PC-9 (cell line): Measurements from ENCODE around the gene UBASH3A. TPM values are rescaled to one million over a fixed set of nuclear protein-coding genes. Genes with fewer than 3 reads are reported as not detected.

Experiments
- BruUV-seq: library from RNA; stranded (reverse); fragments of 400-500 nt; replicated peaks from 2 replicates; lab custom pipeline; 2021; lab: Mats Ljungman, UMichigan
- CTCF ChIA-PET: fragments of 300-600 bp; sonication (Branson Sonifier 250); formaldehyde crosslinking; loops from one replicate; lab custom pipeline; 2022; ENCODE audit warnings: antibody characterized with exemption; lab: Charles Lee
- POLR2A ChIA-PET: fragments of 300-600 bp; sonication (Branson Sonifier 250); formaldehyde crosslinking; loops from one replicate; lab custom pipeline; 2022; ENCODE audit warnings: antibody characterized with exemption; ENCODE audit not compliant: unreplicated experiment; lab: Charles Lee
- DNase-seq, 2 experiments: peaks; one replicate each; pipeline versions ENCODE4 v3.0.0 to v3.0.0-alpha.2; 2015 to 2022; ENCODE audit warnings: mixed read lengths in 1 of 2
- H2AFZ ChIP-seq: fragments of 200-600 bp; sonication (generic); 2 replicates; pipeline ENCODE4 v1.8.1; 2017; ENCODE audit warnings: antibody characterized with exemption
- H3F3A ChIP-seq: fragments of 200-600 bp; sonication (generic); 2 replicates; pipeline ENCODE4 v1.8.1; 2017; ENCODE audit warnings: antibody characterized with exemption, mild to moderate bottlenecking, low read depth; ENCODE audit not compliant: insufficient read depth
- H3K27ac ChIP-seq: fragments of 200-600 bp; sonication (generic); 2 replicates; pipeline ENCODE4 v1.6.1; 2016; ENCODE audit warnings: mixed run types
- H3K27me3 ChIP-seq: fragments of 200-600 bp; sonication (generic); 2 replicates; pipeline ENCODE4 v1.6.1; 2016; ENCODE audit warnings: low read depth, mixed run types; ENCODE audit not compliant: insufficient read depth
- H3K36me3 ChIP-seq: fragments of 200-600 bp; sonication (generic); 2 replicates; pipeline ENCODE4 v1.6.1; 2016; ENCODE audit warnings: low read depth, mixed run types
- H3K4me1 ChIP-seq: fragments of 200-600 bp; sonication (generic); replicated peaks from 2 replicates; pipeline ENCODE4 v1.6.1; 2016; ENCODE audit warnings: mixed run types; ENCODE audit not compliant: insufficient read depth
- H3K4me2 ChIP-seq: fragments of 200-600 bp; sonication (generic); 2 replicates; pipeline ENCODE4 v1.6.1; 2017; ENCODE audit warnings: mixed run types
- H3K4me3 ChIP-seq: fragments of 200-600 bp; sonication (generic); 2 replicates; pipeline ENCODE4 v1.6.1; 2016; ENCODE audit warnings: mixed run types
- H3K79me2 ChIP-seq: fragments of 200-600 bp; sonication (generic); 2 replicates; pipeline ENCODE4 v1.6.1; 2017; ENCODE audit warnings: low read depth, mixed run types
- H3K9me2 ChIP-seq: fragments of 200-600 bp; sonication (generic); 2 replicates; pipeline ENCODE4 v1.8.1; 2017; ENCODE audit warnings: mild to moderate bottlenecking; ENCODE audit not compliant: insufficient read depth
- H3K9me3 ChIP-seq: fragments of 200-600 bp; sonication (generic); 2 replicates; pipeline ENCODE4 v1.8.1; 2016; ENCODE audit warnings: low read depth; ENCODE audit not compliant: insufficient read depth
- H4K20me1 ChIP-seq: fragments of 200-600 bp; sonication (generic); 2 replicates; pipeline ENCODE4 v1.8.1; 2017; ENCODE audit not compliant: insufficient read depth
- CTCF ChIP-seq: fragments of 200-600 bp; sonication (generic); conservative IDR thresholded peaks from 2 replicates; pipeline ENCODE4 v1.6.1; 2017; ENCODE audit warnings: mixed run types, antibody characterized with exemption, mild to moderate bottlenecking, moderate library complexity
- EZH2 ChIP-seq: fragments of 200-600 bp; sonication (generic); IDR thresholded peaks from 2 replicates; pipeline ENCODE4 v1.8.0; 2017; ENCODE audit warnings: antibody characterized with exemption, low read depth
- intact Hi-C: fragments of 100-400 bp; cut with micrococcal nuclease; formaldehyde crosslinking; loops from one replicate; pipeline ENCODE4 v1.10.0; 2022; ENCODE audit not compliant: unreplicated experiment
- total RNA-seq: library from RNA; stranded (reverse); gene quantifications from 2 replicates; pipeline ENCODE4 v1.2.3, GENCODE V29; 2021

Gene UBASH3A
- total RNA-seq, 1 experiment from 2014 or later = not detected

GRCh38 chr21:42377211-42377950, 26.3 kb upstream of the UBASH3A start:
- Histone ChIP-seq H2AFZ (no peak overlapping the region), H3K27me3 (no peaks in the 10 kb centered on the region), H4K20me1 (no peaks in the 10 kb centered on the region), H3K9me2 (no peaks in the 10 kb centered on the region), H3K9me3 (no peaks in the 10 kb centered on the region), H3K79me2 (no peaks in the 10 kb centered on the region), H3K4me1 (no peaks in the 10 kb centered on the region), H3K36me3 (no peaks in the 10 kb centered on the region), H3K4me3 (no peak overlapping the region), H3F3A (no peaks in the 10 kb centered on the region), H3K27ac (no peak overlapping the region), H3K4me2 (no peak overlapping the region)
- ChIA-PET POLR2A (no interaction called here), CTCF (no interaction called here)
- no peak for DNase-seq
- no TSS peak for BruUV-seq
- TF ChIP-seq EZH2 (no peak), CTCF (no peak)
- intact Hi-C loops = no loop called here

DNA sequence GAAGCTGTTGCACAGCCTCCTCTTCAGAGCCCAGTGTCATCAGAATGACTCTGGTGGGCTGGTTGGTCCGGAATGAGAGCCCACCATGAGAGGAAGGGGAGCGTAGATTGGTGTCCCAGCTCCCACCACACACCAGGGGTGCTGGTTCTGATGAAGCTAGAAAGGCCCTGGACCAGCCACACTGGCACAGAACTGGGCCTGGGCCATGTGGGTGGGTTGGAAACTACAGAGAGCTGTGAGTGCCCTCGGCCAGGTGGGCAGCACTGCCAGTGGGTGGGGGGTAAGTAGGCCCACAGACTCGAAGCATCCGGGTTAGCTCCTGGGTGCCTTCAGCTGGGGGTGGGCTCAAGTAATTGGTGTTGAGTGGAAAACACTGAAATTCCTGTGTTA, 25.8 kb upstream of the UBASH3A start:
- Histone ChIP-seq H3K9me3 (no peaks in the 10 kb centered on the region), H2AFZ (no peak overlapping the region), H3K4me2 (no peak overlapping the region), H3K9me2 (no peaks in the 10 kb centered on the region), H3F3A (no peaks in the 10 kb centered on the region), H3K4me3 (no peak overlapping the region), H3K27ac (no peak overlapping the region), H3K27me3 (no peaks in the 10 kb centered on the region), H3K36me3 (no peaks in the 10 kb centered on the region), H3K79me2 (no peaks in the 10 kb centered on the region), H3K4me1 (no peaks in the 10 kb centered on the region), H4K20me1 (no peaks in the 10 kb centered on the region)
- intact Hi-C loops = no loop called here
- BruUV-seq = no TSS peak
- POLR2A ChIA-PET = no interaction called here
- no peak for DNase-seq
- TF ChIP-seq CTCF (no peak), EZH2 (no peak)
- CTCF ChIA-PET = no interaction called here

GRCh38 chr21:42378418-42378817, 25.3 kb upstream of the UBASH3A start:
- no peaks in the 10 kb centered on the region for H3K27me3 ChIP-seq
- H2AFZ ChIP-seq = no peak overlapping the region
- H3F3A ChIP-seq = no peaks in the 10 kb centered on the region
- ChIA-PET CTCF (no interaction called here), POLR2A (no interaction called here)
- no peaks in the 10 kb centered on the region for H3K9me2 ChIP-seq
- H3K79me2 ChIP-seq = no peaks in the 10 kb centered on the region
- intact Hi-C loops = no loop called here
- no peaks in the 10 kb centered on the region for H3K4me1 ChIP-seq
- no peak for DNase-seq
- no peaks in the 10 kb centered on the region for H3K36me3 ChIP-seq
- no peaks in the 10 kb centered on the region for H3K9me3 ChIP-seq
- no peak overlapping the region for H3K4me3 ChIP-seq
- no peak overlapping the region for H3K4me2 ChIP-seq
- no peak overlapping the region for H3K27ac ChIP-seq
- TF ChIP-seq EZH2 = no peak
- no peak for TF ChIP-seq CTCF
- no TSS peak for BruUV-seq
- H4K20me1 ChIP-seq = no peaks in the 10 kb centered on the region
